Measurements from ENCODE around the gene AOPEP. TPM values are rescaled to one million over a fixed set of nuclear protein-coding genes. Genes with fewer than 3 reads are reported as not detected.

AOPEP gene
- polyA plus RNA-seq, 1 donor, result 44.3 TPM

DNA sequence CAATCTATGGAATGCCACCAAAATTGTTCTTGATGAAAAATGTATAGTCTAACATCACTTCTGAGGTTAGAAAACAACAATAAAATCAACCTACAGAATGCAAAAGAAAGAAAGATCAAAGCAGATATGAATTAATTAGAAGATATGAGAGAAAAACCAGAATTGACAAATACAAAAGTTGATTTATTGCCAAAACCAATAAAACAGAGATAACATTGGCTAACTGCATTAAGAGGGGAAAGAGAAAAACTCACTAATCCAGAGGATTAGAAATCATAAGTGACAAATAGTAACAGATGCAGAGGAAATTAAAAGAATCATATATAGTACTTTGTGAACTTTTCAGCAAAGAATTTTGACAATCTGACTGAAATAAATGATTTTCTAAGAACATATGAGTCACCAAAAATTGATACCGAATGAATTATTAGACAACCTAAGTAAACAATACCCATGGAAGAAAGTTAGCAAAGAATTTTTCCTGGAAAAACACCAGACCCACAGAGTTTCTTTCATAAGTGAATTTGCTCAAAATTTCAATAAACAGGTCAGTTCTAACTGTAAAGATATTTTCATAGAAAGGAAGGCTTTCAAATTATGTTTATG, 167.7 kb downstream of the AOPEP start:
- no CpG with 5 or more reads among the region's 1 CpG for WGBS (ENCODE audit: insufficient coverage, low lambda C conversion rate)
- no peak for DNase-seq
- Histone ChIP-seq H3K4me1 (ENCODE audit: control insufficient read depth, insufficient read depth, low read length) (no peaks in the 10 kb centered on the region), H3K4me3 (ENCODE audit: low read length) (no peak overlapping the region), H3K27ac (ENCODE audit: low read length) (no peak overlapping the region), H3K9me3 (ENCODE audit: control insufficient read depth, low read depth, low read length) (no peaks in the 10 kb centered on the region), H3K27me3 (ENCODE audit: control insufficient read depth, insufficient read depth, low read length) (no peaks in the 10 kb centered on the region), H3K36me3 (ENCODE audit: control insufficient read depth, insufficient read depth, low read length) (no peaks in the 10 kb centered on the region)

DNA sequence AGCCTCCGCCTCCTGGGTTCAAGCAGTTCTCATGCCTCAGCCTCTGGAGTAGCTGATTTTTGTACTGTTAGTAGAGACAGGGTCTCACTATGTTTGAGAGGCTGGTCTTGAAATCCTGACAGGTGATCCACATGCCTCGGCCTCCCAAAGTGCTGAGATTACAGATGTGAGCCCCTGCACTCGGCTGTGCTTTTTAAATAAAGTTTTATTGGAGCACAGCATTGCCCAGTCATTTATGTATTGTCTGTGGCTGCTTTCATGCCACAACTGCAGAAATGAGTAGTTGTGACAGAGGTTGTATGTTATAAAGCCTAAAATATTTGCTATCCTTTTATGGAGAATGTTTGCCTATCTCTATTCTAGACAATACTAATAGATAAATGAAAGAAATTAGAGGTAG, 169.2 kb downstream of the AOPEP start:
- Histone ChIP-seq H3K4me3 (ENCODE audit: low read length) (no peak overlapping the region), H3K27ac (ENCODE audit: low read length) (no peak overlapping the region), H3K27me3 (ENCODE audit: control insufficient read depth, insufficient read depth, low read length) (no peaks in the 10 kb centered on the region), H3K36me3 (ENCODE audit: control insufficient read depth, insufficient read depth, low read length) (no peaks in the 10 kb centered on the region), H3K4me1 (ENCODE audit: control insufficient read depth, insufficient read depth, low read length) (no peaks in the 10 kb centered on the region), H3K9me3 (ENCODE audit: control insufficient read depth, low read depth, low read length) (no peaks in the 10 kb centered on the region)
- no CpG with 5 or more reads among the region's 3 CpGs for WGBS (ENCODE audit: insufficient coverage, low lambda C conversion rate)
- no peak for DNase-seq

DNA sequence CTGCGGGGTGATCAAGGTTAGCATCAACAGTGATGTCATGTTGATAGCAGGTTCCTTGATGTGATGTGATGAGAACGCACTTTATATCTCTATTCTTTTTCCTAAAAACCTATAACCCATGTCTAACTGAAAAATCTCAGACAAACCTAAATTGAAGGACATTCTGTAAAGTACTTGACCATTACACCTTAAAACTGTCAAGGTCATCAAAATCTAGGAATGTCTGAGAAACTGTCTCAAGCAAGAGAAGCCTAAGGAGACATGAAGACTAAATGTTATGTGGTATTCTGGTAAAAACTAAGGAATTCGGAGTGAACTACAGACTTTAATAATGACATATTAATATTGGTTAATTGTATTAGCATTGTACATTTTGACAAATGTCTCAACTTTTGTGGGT, 170.0 kb downstream of the AOPEP start:
- H3K27me3 ChIP-seq (ENCODE audit: control insufficient read depth, insufficient read depth, low read length), result no peaks in the 10 kb centered on the region
- no peak overlapping the region for H3K4me3 ChIP-seq (ENCODE audit: low read length)
- H3K27ac ChIP-seq (ENCODE audit: low read length), result no peak overlapping the region
- DNase-seq, result no peak
- H3K4me1 ChIP-seq (ENCODE audit: control insufficient read depth, insufficient read depth, low read length), result no peaks in the 10 kb centered on the region
- WGBS (ENCODE audit: insufficient coverage, low lambda C conversion rate), result 100% methylated on average over 1 of the region's 3 CpGs
- no peaks in the 10 kb centered on the region for H3K36me3 ChIP-seq (ENCODE audit: control insufficient read depth, insufficient read depth, low read length)
- H3K9me3 ChIP-seq (ENCODE audit: control insufficient read depth, low read depth, low read length), result no peaks in the 10 kb centered on the region

DNA sequence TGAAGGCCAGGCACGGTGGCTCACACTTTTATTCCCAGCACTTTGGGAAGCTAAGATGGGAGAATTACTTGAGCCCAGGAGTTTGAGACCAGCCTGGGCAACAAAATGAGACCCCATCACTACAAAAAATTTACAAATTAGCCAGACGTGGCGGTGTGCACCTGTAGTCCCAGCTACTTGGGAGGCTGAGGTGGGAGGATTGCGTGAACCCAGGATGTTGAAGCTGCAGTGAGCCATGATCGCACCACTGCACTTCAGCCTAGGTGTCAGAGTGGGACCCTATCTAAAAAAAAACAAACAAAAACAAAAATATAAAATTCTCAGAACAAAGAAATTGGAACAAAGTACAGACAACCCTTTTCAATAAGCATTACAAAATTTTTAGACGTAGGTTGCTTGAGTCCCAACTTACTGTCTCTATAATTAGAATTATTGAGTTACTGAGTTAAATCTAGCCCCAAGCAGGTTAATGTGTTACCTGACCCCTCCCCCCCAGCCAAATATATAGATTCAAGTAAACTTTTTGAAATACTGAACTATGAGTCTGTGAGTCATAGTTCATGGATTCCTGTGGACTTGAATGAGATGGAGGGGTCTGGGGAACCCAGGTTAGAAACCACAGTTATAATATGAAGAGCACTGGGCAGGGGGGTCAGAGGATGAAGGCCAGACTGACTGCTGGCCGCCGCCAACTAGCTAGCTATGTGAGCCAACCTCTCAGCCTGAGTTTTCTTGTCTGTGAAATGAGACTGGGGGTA, 173.1 kb downstream of the AOPEP start:
- no peak for DNase-seq
- no peaks in the 10 kb centered on the region for H3K4me1 ChIP-seq (ENCODE audit: control insufficient read depth, insufficient read depth, low read length)
- no peaks in the 10 kb centered on the region for H3K9me3 ChIP-seq (ENCODE audit: control insufficient read depth, low read depth, low read length)
- no peak overlapping the region for H3K4me3 ChIP-seq (ENCODE audit: low read length)
- no CpG with 5 or more reads among the region's 8 CpGs for WGBS (ENCODE audit: insufficient coverage, low lambda C conversion rate)
- H3K27ac ChIP-seq (ENCODE audit: low read length), result peak overlapping the region; percentile 31
- H3K27me3 ChIP-seq (ENCODE audit: control insufficient read depth, insufficient read depth, low read length), result no peaks in the 10 kb centered on the region
- no peaks in the 10 kb centered on the region for H3K36me3 ChIP-seq (ENCODE audit: control insufficient read depth, insufficient read depth, low read length)

DNA sequence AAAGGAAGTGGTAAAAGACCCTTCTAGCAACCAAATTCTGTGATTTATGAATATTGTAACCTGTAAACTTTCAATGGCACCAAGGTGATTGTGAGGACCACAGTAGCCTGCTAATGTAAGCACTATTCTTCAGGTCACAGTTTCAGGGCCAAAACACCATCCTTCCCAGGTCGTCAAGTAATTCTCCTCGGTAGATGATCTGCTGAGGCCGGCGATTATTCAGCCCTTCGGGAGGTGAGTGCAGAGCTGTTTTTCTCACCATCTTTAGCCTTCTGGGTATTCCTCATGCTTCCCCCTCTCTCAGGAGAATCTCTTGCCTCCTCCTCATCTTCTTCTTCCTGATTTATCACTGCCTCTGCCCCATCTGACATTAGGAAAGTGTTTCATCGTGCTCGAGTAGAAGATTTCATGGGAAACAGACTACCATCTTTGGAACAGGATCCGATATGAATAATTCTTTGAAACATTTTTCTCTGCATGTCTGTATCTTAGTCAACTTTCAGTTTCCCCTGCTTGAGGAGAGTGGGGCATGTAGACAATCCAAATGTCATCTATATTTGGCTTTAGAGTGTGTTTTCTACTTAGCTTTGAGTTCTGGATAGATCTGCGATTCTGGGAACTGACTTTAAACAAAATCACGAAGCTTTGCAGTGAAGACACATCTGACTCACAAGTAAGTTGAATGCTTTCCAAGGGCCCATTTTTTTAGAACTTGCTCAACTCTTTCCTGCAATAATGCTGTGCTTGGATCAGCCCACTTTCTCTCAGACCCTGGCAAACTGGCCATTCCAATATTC, 173.9 kb downstream of the AOPEP start:
- DNase-seq, result peak in 1 of 2 donors; percentile 31
- H3K9me3 ChIP-seq (ENCODE audit: control insufficient read depth, low read depth, low read length), result no peaks in the 10 kb centered on the region
- H3K27ac ChIP-seq (ENCODE audit: low read length), result peak overlapping the region; percentile 31
- H3K4me1 ChIP-seq (ENCODE audit: control insufficient read depth, insufficient read depth, low read length), result no peaks in the 10 kb centered on the region
- no peaks in the 10 kb centered on the region for H3K36me3 ChIP-seq (ENCODE audit: control insufficient read depth, insufficient read depth, low read length)
- no peaks in the 10 kb centered on the region for H3K27me3 ChIP-seq (ENCODE audit: control insufficient read depth, insufficient read depth, low read length)
- WGBS (ENCODE audit: insufficient coverage, low lambda C conversion rate), result 60% methylated on average over 1 of the region's 10 CpGs
- no peak overlapping the region for H3K4me3 ChIP-seq (ENCODE audit: low read length)

DNA sequence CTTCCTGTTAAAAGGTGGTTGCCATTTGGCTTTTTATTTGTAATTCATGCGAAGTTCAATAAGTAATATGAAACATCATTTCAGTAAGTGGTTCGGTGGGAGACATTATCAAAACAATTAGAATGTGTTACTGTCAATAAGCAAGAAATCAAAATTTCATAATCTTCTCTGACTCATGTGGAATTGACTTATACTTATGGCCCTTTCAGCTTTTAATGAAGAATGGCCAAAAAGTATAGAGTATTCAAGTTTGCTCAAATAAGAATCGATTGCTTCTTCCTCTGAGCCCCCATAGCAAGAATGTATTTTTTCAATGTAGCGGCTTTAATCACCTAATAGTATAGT, 174.5 kb downstream of the AOPEP start:
- Histone ChIP-seq H3K27me3 (ENCODE audit: control insufficient read depth, insufficient read depth, low read length) (no peaks in the 10 kb centered on the region), H3K27ac (ENCODE audit: low read length) (no peak overlapping the region), H3K4me1 (ENCODE audit: control insufficient read depth, insufficient read depth, low read length) (no peaks in the 10 kb centered on the region), H3K4me3 (ENCODE audit: low read length) (no peak overlapping the region), H3K9me3 (ENCODE audit: control insufficient read depth, low read depth, low read length) (no peaks in the 10 kb centered on the region), H3K36me3 (ENCODE audit: control insufficient read depth, insufficient read depth, low read length) (no peaks in the 10 kb centered on the region)
- WGBS (ENCODE audit: insufficient coverage, low lambda C conversion rate), result 60% methylated on average over 1 of the region's 4 CpGs
- no peak for DNase-seq

DNA sequence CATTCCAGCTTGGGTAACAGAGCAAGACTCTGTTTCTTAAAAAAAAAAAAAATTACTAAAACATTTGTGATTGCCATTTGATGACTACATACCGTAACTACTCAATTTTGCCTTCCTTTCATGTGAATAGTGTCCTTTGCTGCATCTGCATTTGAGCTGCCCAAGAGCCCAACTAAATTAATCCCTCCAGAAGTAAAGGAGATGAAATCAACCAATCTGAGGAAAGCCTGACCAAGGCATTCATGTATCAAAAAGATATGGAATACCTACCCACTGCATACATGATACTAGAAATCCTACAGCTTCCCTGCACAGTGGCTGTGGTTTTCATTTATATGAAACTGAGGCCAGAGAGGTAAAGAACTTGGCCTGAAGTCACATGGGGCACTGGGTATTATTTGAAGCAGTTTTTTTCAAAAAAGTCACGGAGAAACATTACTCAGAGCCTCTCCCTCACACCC, 177.5 kb downstream of the AOPEP start:
- H3K9me3 ChIP-seq (ENCODE audit: control insufficient read depth, low read depth, low read length), result no peaks in the 10 kb centered on the region
- no peak overlapping the region for H3K27ac ChIP-seq (ENCODE audit: low read length)
- no peak for DNase-seq
- no peaks in the 10 kb centered on the region for H3K4me1 ChIP-seq (ENCODE audit: control insufficient read depth, insufficient read depth, low read length)
- no peaks in the 10 kb centered on the region for H3K36me3 ChIP-seq (ENCODE audit: control insufficient read depth, insufficient read depth, low read length)
- H3K27me3 ChIP-seq (ENCODE audit: control insufficient read depth, insufficient read depth, low read length), result no peaks in the 10 kb centered on the region
- WGBS (ENCODE audit: insufficient coverage, low lambda C conversion rate), result 80% methylated on average over 1 of the region's 2 CpGs
- H3K4me3 ChIP-seq (ENCODE audit: low read length), result no peak overlapping the region

DNA sequence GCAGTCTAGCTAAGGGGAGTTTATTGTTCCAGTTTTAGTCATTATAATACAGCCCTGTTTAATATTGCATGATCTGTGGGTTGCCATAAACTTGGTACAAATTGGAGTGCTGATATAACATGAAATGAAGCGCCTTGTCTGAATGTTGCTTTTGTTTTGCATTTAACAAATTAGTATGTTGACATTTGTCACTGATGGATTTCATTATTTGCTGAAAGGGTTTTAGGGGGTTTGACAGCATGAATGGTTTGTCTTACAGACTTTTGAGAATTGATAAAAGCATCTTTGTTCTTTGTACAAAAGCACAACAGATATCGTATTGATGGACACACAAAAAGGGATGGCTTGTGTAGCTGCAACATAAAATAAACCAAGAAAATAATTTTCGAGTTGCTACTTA, 178.3 kb downstream of the AOPEP start:
- WGBS (ENCODE audit: insufficient coverage, low lambda C conversion rate), result 100% methylated on average over 3 of the region's 3 CpGs
- no peaks in the 10 kb centered on the region for H3K9me3 ChIP-seq (ENCODE audit: control insufficient read depth, low read depth, low read length)
- no peak overlapping the region for H3K27ac ChIP-seq (ENCODE audit: low read length)
- H3K36me3 ChIP-seq (ENCODE audit: control insufficient read depth, insufficient read depth, low read length), result no peaks in the 10 kb centered on the region
- DNase-seq, result no peak
- no peaks in the 10 kb centered on the region for H3K27me3 ChIP-seq (ENCODE audit: control insufficient read depth, insufficient read depth, low read length)
- no peak overlapping the region for H3K4me3 ChIP-seq (ENCODE audit: low read length)
- no peaks in the 10 kb centered on the region for H3K4me1 ChIP-seq (ENCODE audit: control insufficient read depth, insufficient read depth, low read length)

DNA sequence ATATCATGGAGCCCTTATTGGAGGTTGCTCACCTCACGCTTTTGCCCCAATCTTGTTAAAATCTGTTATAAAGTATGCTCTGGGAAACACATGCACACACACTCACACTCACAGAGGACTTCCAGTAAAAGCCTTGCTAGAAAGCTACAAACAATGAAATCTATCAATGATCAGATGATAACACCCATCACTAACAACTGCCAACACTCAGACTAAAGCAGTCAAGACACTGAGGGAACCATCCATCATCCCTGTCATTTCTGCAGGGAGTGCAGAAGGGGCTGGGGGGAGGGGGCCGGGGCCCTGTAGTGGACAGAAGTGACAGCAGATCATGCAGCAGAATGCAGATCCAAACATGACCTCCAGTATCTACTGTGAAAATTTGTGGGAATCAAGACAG, 179.1 kb downstream of the AOPEP start:
- Histone ChIP-seq H3K27me3 (ENCODE audit: control insufficient read depth, insufficient read depth, low read length) (no peaks in the 10 kb centered on the region), H3K9me3 (ENCODE audit: control insufficient read depth, low read depth, low read length) (no peaks in the 10 kb centered on the region), H3K36me3 (ENCODE audit: control insufficient read depth, insufficient read depth, low read length) (no peaks in the 10 kb centered on the region), H3K4me3 (ENCODE audit: low read length) (no peak overlapping the region), H3K4me1 (ENCODE audit: control insufficient read depth, insufficient read depth, low read length) (no peaks in the 10 kb centered on the region), H3K27ac (ENCODE audit: low read length) (no peak overlapping the region)
- DNase-seq, result no peak
- WGBS (ENCODE audit: insufficient coverage, low lambda C conversion rate), result no CpG with 5 or more reads among the region's 2 CpGs

DNA sequence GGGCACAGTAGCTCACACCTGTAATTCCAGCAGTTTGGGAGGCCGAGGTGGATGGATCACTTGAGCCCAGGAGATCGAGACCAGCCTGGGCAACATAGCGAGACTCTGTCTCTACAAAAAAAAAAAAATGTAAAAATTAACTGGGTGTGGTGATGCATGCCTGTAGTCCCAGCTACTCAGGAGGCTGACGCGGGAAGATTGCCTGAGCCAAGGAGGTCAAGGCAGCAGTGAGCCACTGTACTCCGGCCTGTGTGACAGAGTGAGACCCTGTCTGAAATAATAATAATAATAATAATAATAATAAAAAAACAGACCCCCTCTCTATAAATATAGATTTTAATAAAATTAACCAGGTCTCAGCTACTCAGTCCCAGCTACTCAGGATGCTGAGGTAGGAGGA, 179.7 kb downstream of the AOPEP start:
- no peaks in the 10 kb centered on the region for H3K4me1 ChIP-seq (ENCODE audit: control insufficient read depth, insufficient read depth, low read length)
- no peak overlapping the region for H3K27ac ChIP-seq (ENCODE audit: low read length)
- no peaks in the 10 kb centered on the region for H3K27me3 ChIP-seq (ENCODE audit: control insufficient read depth, insufficient read depth, low read length)
- H3K9me3 ChIP-seq (ENCODE audit: control insufficient read depth, low read depth, low read length), result no peaks in the 10 kb centered on the region
- H3K36me3 ChIP-seq (ENCODE audit: control insufficient read depth, insufficient read depth, low read length), result no peaks in the 10 kb centered on the region
- H3K4me3 ChIP-seq (ENCODE audit: low read length), result no peak overlapping the region
- no peak for DNase-seq
- no CpG with 5 or more reads among the region's 6 CpGs for WGBS (ENCODE audit: insufficient coverage, low lambda C conversion rate)

All from large intestine (tissue), 3 donors.